KG1 (cell line): ENCODE measurements around the gene MED13.
"Not testable (repeated sequence)": the region's sequence is repeated elsewhere in the genome, so short reads cannot be mapped to it uniquely, and the experiment has no call there.

Experiments used
- DNase-seq: peaks from one replicate; lab custom pipeline; 2025; lab: John Stamatoyannopoulos, UW

MED13 gene

GRCh38 chr17:61907361-61907760 is 157.7 kb downstream of the MED13 start:
- DNase-seq = no peak

GRCh38 chr17:61904094-61904710 is 160.9 kb downstream of the MED13 start:
- no peak for DNase-seq

GRCh38 chr17:61903251-61903650 is 161.8 kb downstream of the MED13 start:
- DNase-seq = no peak

- DNase-seq = no peak
Observed at GRCh38 chr17:61897548-61898180, 167.4 kb downstream of the MED13 start.

- no peak for DNase-seq
Observed at GRCh38 chr17:61895391-61895790, 169.7 kb downstream of the MED13 start.

GRCh38 chr17:61894310-61894709 is 170.8 kb downstream of the MED13 start:
- DNase-seq = not testable (repeated sequence)
